ENCODE results near the gene RPGRIP1.

DNA sequence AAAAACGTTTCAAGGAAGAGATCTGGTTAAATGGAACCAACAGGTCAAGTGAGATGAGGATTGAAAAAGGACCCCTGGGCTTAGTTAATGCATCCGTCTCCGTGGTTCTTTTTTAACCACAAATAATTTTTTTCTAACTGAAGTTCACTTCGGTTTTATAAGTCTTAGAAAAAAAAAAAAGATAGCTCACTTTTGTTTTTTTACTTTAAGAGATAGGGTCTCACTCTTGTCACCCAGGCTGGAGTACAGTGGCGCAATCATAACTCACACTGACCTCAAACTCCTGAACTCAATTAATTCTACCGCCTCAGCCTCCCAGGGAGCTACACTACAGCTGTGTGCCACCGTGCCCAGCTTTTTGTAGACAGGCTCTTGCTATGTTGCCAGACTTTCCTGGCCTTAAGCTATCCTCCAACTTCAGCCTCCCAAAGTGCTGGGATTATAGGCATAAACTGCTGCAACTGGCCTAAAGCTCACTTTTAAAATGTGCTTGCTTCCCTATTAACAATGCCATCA, 22.4 kb upstream of the RPGRIP1 start:
- no peak for TF ChIP-seq CTCF (IDR thresholded peaks at IDR 0.05)
- TF ChIP-seq POLR2A (IDR thresholded peaks at IDR 0.05): no peak

All from uterus (tissue), 2 donors.